HG03060 (cell line): ENCODE results near the gene AGPS.

Source experiments
- ATAC-seq: cut with Tn5 transposase; IDR thresholded peaks from one replicate; pipeline ENCODE4 v1.9.1; 2021; ENCODE audit warnings: low read depth, moderate number of reproducible peaks; ENCODE audit not compliant: unreplicated experiment

AGPS gene

GRCh38 chr2:177519534-177520115 is 127.1 kb downstream of the AGPS start:
- ATAC-seq, result no peak

- no peak for ATAC-seq
Observed at GRCh38 chr2:177520324-177520723, 127.8 kb downstream of the AGPS start.

- ATAC-seq, result no peak
Observed at GRCh38 chr2:177523781-177524180, 131.2 kb downstream of the AGPS start.

GRCh38 chr2:177525351-177525924 is 132.9 kb downstream of the AGPS start:
- no peak for ATAC-seq

- no peak for ATAC-seq
Observed at GRCh38 chr2:177528351-177528933, 135.9 kb downstream of the AGPS start.

GRCh38 chr2:177529166-177529565 is 136.6 kb downstream of the AGPS start:
- ATAC-seq, result no peak

GRCh38 chr2:177530561-177530960 is 138.0 kb downstream of the AGPS start:
- no peak for ATAC-seq

- no peak for ATAC-seq
Observed at GRCh38 chr2:177531706-177532105, 139.1 kb downstream of the AGPS start.

- no peak for ATAC-seq
Observed at GRCh38 chr2:177532567-177532966, 140.0 kb downstream of the AGPS start.

GRCh38 chr2:177533253-177533652 is 140.7 kb downstream of the AGPS start:
- ATAC-seq, result no peak

- no peak for ATAC-seq
Observed at GRCh38 chr2:177535000-177535399, 142.4 kb downstream of the AGPS start.

GRCh38 chr2:177535958-177536504 is 143.5 kb downstream of the AGPS start:
- no peak for ATAC-seq

- no peak for ATAC-seq
Observed at GRCh38 chr2:177537213-177537612, 144.6 kb downstream of the AGPS start.

GRCh38 chr2:177537636-177538035 is 145.1 kb downstream of the AGPS start:
- ATAC-seq, result no peak

GRCh38 chr2:177538323-177538722 is 145.8 kb downstream of the AGPS start:
- ATAC-seq, result no peak

GRCh38 chr2:177540283-177540682 is 147.7 kb downstream of the AGPS start:
- no peak for ATAC-seq

- no peak for ATAC-seq
Observed at GRCh38 chr2:177541258-177541991, 148.9 kb downstream of the AGPS start.

- no peak for ATAC-seq
Observed at GRCh38 chr2:177542396-177542795, 149.8 kb downstream of the AGPS start.

GRCh38 chr2:177543007-177543760 is 150.6 kb downstream of the AGPS start:
- no peak for ATAC-seq

GRCh38 chr2:177545143-177545542 is 152.6 kb downstream of the AGPS start:
- no peak for ATAC-seq
